Measurements from ENCODE around the gene VCL. TPM values are rescaled to one million over a fixed set of nuclear protein-coding genes. Genes with fewer than 3 reads are reported as not detected.

The VCL gene
- polyA plus RNA-seq, 1 donor from 2014 or later, result 11.2 TPM

- no peaks in the 10 kb centered on the region for H4K20me1 ChIP-seq (ENCODE audit: insufficient read depth)
Measured at GRCh38 chr10:74103560-74104258, 105.8 kb downstream of the VCL start.

GRCh38 chr10:74104480-74104879 lies 106.6 kb downstream of the VCL start:
- no peak overlapping the region for H3K27ac ChIP-seq (ENCODE audit: low read length)
- no peaks in the 10 kb centered on the region for H3K79me2 ChIP-seq (replicated peaks; ENCODE audit: insufficient read depth, low read length)
- no peak overlapping the region for H3K9ac ChIP-seq (ENCODE audit: low read length)
- TF ChIP-seq POLR2AphosphoS5 (IDR thresholded peaks at IDR 0.05) (no peak), EZH2 (IDR thresholded peaks at IDR 0.05; ENCODE audit: borderline replicate concordance, insufficient read depth, low read length, poor library complexity, severe bottlenecking) (no peak), TAF1 (IDR thresholded peaks at IDR 0.05; ENCODE audit: low read depth) (no peak), RAD21 (conservative IDR thresholded peaks at IDR 0.05) (no peak), MXI1 (conservative IDR thresholded peaks at IDR 0.05; ENCODE audit: poor library complexity, severe bottlenecking) (no peak), REST (IDR thresholded peaks at IDR 0.05; ENCODE audit: borderline replicate concordance) (no peak)

More at GRCh38 chr10:74103560-74104258, 105.8 kb downstream of the VCL start:
- Histone ChIP-seq H3K9me3 (ENCODE audit: low read length) (no peaks in the 10 kb centered on the region), H3K4me3 (ENCODE audit: low read length) (no peak overlapping the region), H3K9me2 (ENCODE audit: insufficient read depth, low read length) (no peaks in the 10 kb centered on the region), H3K9ac (ENCODE audit: low read length) (no peak overlapping the region), H2AFZ (ENCODE audit: low read depth, low read length) (no peak overlapping the region), H3K27ac (ENCODE audit: low read length) (no peak overlapping the region), H3K4me2 (ENCODE audit: low read length) (no peak overlapping the region), H3F3A (ENCODE audit: insufficient read depth, low read length, poor library complexity, severe bottlenecking) (no peaks in the 10 kb centered on the region), H3K27me3 (ENCODE audit: insufficient read depth, low read depth, low read length) (no peaks in the 10 kb centered on the region), H3K36me3 (ENCODE audit: insufficient read depth, low read length) (no peaks in the 10 kb centered on the region), H3K79me2 (replicated peaks; ENCODE audit: insufficient read depth, low read length) (no peaks in the 10 kb centered on the region)
- TF ChIP-seq RAD21 (conservative IDR thresholded peaks at IDR 0.05) (peak; percentile 62), TAF1 (IDR thresholded peaks at IDR 0.05; ENCODE audit: low read depth) (no peak), POLR2AphosphoS5 (IDR thresholded peaks at IDR 0.05) (no peak), MXI1 (conservative IDR thresholded peaks at IDR 0.05; ENCODE audit: poor library complexity, severe bottlenecking) (no peak), CTCF (IDR thresholded peaks at IDR 0.05; ENCODE audit: poor library complexity, severe bottlenecking) (peak; percentile 64), REST (IDR thresholded peaks at IDR 0.05; ENCODE audit: borderline replicate concordance) (no peak), SMC3 (conservative IDR thresholded peaks at IDR 0.05; ENCODE audit: poor library complexity) (peak; percentile 66), EP300 (conservative IDR thresholded peaks at IDR 0.05; ENCODE audit: poor library complexity, severe bottlenecking) (no peak)

More at GRCh38 chr10:74104480-74104879, 106.6 kb downstream of the VCL start:
- no peak overlapping the region for H3K4me2 ChIP-seq (ENCODE audit: low read length)
- H3F3A ChIP-seq (ENCODE audit: insufficient read depth, low read length, poor library complexity, severe bottlenecking), result no peaks in the 10 kb centered on the region
- no peaks in the 10 kb centered on the region for H3K9me2 ChIP-seq (ENCODE audit: insufficient read depth, low read length)
- H4K20me1 ChIP-seq (ENCODE audit: insufficient read depth), result no peaks in the 10 kb centered on the region
- H3K9me3 ChIP-seq (ENCODE audit: low read length), result no peaks in the 10 kb centered on the region
- no peaks in the 10 kb centered on the region for H3K27me3 ChIP-seq (ENCODE audit: insufficient read depth, low read depth, low read length)
- no peak overlapping the region for H3K4me3 ChIP-seq (ENCODE audit: low read length)
- no peak overlapping the region for H2AFZ ChIP-seq (ENCODE audit: low read depth, low read length)
- no peaks in the 10 kb centered on the region for H3K36me3 ChIP-seq (ENCODE audit: insufficient read depth, low read length)
